ENCODE data around the gene TRMT10A. TPM values are rescaled to one million over a fixed set of nuclear protein-coding genes. Genes with fewer than 3 reads are reported as not detected.

Gene TRMT10A
- total and polyA plus RNA-seq, 2 of the 13 experiments (the other 11 are each of a cell fraction or from before 2014, with no cell fraction given), result 3.9 to 12.6 TPM

DNA sequence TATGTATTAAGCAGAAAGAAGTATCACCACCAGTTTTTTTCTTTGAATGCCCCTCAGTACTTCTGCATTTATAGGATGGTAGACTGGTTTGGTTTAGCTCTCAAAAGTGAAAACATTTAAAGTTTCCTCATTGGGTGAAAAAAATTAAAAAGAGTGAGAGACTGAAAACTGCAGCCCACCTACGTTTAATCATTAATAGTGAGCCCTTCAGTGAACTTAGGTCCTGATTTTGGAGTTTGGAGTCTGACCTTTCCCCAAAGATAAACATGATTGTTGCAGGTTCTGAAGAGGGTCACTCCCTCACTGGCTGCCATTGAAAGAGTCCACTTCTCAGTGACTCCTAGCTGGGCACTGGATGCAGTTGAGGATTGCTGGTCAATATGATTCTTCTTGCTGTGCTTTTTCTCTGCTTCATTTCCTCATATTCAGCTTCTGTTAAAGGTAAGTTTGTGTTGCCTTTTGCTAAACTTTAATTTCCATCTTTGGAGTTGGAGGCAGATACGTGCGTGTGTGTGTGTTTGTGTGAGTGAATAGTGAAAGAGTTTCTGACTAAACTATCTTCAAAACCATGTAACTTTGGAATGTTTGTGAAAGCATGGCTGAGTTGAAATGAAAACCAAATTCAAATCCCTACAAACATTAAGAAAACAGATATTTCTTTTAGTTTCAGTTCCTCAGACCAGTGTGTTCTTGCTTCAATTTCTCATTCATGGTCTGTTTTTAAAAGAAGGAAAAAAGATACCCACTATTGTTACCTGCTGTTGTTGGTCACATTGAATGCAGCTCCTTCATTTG lies 10.9 kb upstream of the TRMT10A start, which contains the start of gene MTTP (continued):
- TF ChIP-seq SPEN (CRISPR knock-in tag; IDR thresholded peaks at IDR 0.05; ENCODE audit: low read depth), result 0 out of 2 replicates have a peak, but pooled peaks have one; percentile 25
- no peak for TF ChIP-seq ZNF558 (CRISPR knock-in tag; IDR thresholded peaks at IDR 0.05; ENCODE audit: borderline replicate concordance)
- no peak for TF ChIP-seq ZNF296 (CRISPR knock-in tag; conservative IDR thresholded peaks at IDR 0.05)
- no peak for TF ChIP-seq ZBTB8A (CRISPR knock-in tag; IDR thresholded peaks at IDR 0.05; ENCODE audit: borderline replicate concordance, low read depth)
- 0 out of 2 replicates have a peak, but pooled peaks have one; percentile 26 for TF ChIP-seq KDM1A (CRISPR knock-in tag; IDR thresholded peaks at IDR 0.05)
- TF ChIP-seq ZNF577 (CRISPR knock-in tag; IDR thresholded peaks at IDR 0.05; ENCODE audit: borderline replicate concordance, low read depth), result no peak
- TF ChIP-seq DNMT3B (CRISPR knock-in tag; conservative IDR thresholded peaks at IDR 0.05), result no peak
- TF ChIP-seq SALL2 (CRISPR knock-in tag; IDR thresholded peaks at IDR 0.05), result no peak; the same call in 1 of the 2 replicates
- TF ChIP-seq, protein P1, sequence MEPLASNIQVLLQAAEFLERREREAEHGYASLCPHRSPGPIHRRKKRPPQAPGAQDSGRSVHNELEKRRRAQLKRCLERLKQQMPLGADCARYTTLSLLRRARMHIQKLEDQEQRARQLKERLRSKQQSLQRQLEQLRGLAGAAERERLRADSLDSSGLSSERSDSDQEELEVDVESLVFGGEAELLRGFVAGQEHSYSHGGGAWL (CRISPR knock-in tag; IDR thresholded peaks at IDR 0.05), result no peak
- no peak for TF ChIP-seq JDP2 (CRISPR knock-in tag; IDR thresholded peaks at IDR 0.05; ENCODE audit: borderline replicate concordance)
- TF ChIP-seq ZNF207 (IDR thresholded peaks at IDR 0.05; ENCODE audit: borderline replicate concordance), result no peak
- TF ChIP-seq NFIB (CRISPR knock-in tag; IDR thresholded peaks at IDR 0.05; ENCODE audit: borderline replicate concordance), result no peak
- no peak; the same call in 1 of the 2 replicates for TF ChIP-seq ZNF124 (CRISPR knock-in tag; IDR thresholded peaks at IDR 0.05)
- no peak for TF ChIP-seq ZNF335 (CRISPR knock-in tag; IDR thresholded peaks at IDR 0.05)
- TF ChIP-seq ZNF343 (CRISPR knock-in tag; IDR thresholded peaks at IDR 0.05), result 0 out of 2 replicates have a peak, but pooled peaks have one; percentile 64
- TF ChIP-seq, protein P2, sequence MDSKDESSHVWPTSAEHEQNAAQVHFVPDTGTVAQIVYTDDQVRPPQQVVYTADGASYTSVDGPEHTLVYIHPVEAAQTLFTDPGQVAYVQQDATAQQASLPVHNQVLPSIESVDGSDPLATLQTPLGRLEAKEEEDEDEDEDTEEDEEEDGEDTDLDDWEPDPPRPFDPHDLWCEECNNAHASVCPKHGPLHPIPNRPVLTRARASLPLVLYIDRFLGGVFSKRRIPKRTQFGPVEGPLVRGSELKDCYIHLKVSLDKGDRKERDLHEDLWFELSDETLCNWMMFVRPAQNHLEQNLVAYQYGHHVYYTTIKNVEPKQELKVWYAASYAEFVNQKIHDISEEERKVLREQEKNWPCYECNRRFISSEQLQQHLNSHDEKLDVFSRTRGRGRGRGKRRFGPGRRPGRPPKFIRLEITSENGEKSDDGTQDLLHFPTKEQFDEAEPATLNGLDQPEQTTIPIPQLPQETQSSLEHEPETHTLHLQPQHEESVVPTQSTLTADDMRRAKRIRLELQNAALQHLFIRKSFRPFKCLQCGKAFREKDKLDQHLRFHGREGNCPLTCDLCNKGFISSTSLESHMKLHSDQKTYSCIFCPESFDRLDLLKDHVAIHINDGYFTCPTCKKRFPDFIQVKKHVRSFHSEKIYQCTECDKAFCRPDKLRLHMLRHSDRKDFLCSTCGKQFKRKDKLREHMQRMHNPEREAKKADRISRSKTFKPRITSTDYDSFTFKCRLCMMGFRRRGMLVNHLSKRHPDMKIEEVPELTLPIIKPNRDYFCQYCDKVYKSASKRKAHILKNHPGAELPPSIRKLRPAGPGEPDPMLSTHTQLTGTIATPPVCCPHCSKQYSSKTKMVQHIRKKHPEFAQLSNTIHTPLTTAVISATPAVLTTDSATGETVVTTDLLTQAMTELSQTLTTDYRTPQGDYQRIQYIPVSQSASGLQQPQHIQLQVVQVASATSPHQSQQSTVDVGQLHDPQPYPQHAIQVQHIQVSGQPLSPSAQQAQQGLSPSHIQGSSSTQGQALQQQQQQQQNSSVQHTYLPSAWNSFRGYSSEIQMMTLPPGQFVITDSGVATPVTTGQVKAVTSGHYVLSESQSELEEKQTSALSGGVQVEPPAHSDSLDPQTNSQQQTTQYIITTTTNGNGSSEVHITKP (CRISPR knock-in tag; IDR thresholded peaks at IDR 0.05; ENCODE audit: low read depth), result no peak
- no peak for TF ChIP-seq ZNF615 (CRISPR knock-in tag; IDR thresholded peaks at IDR 0.05; ENCODE audit: borderline replicate concordance)
- TF ChIP-seq, protein P3, sequence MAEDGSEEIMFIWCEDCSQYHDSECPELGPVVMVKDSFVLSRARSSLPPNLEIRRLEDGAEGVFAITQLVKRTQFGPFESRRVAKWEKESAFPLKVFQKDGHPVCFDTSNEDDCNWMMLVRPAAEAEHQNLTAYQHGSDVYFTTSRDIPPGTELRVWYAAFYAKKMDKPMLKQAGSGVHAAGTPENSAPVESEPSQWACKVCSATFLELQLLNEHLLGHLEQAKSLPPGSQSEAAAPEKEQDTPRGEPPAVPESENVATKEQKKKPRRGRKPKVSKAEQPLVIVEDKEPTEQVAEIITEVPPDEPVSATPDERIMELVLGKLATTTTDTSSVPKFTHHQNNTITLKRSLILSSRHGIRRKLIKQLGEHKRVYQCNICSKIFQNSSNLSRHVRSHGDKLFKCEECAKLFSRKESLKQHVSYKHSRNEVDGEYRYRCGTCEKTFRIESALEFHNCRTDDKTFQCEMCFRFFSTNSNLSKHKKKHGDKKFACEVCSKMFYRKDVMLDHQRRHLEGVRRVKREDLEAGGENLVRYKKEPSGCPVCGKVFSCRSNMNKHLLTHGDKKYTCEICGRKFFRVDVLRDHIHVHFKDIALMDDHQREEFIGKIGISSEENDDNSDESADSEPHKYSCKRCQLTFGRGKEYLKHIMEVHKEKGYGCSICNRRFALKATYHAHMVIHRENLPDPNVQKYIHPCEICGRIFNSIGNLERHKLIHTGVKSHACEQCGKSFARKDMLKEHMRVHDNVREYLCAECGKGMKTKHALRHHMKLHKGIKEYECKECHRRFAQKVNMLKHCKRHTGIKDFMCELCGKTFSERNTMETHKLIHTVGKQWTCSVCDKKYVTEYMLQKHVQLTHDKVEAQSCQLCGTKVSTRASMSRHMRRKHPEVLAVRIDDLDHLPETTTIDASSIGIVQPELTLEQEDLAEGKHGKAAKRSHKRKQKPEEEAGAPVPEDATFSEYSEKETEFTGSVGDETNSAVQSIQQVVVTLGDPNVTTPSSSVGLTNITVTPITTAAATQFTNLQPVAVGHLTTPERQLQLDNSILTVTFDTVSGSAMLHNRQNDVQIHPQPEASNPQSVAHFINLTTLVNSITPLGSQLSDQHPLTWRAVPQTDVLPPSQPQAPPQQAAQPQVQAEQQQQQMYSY (CRISPR knock-in tag; IDR thresholded peaks at IDR 0.05), result 0 out of 2 replicates have a peak, but pooled peaks have one; percentile 20
- TF ChIP-seq IKZF4 (CRISPR knock-in tag; IDR thresholded peaks at IDR 0.05; ENCODE audit: borderline replicate concordance, low read depth, not compliant biosample characterization), result peak; percentile 46
- no peak for TF ChIP-seq EED (CRISPR knock-in tag; IDR thresholded peaks at IDR 0.05)
- no peak for TF ChIP-seq PAX8 (CRISPR knock-in tag; IDR thresholded peaks at IDR 0.05; ENCODE audit: borderline replicate concordance)
- peak; percentile 47; the same call in 1 of the 2 replicates for TF ChIP-seq MIER2 (CRISPR knock-in tag; IDR thresholded peaks at IDR 0.05)

Data from HepG2 (cell line).